GM23248 (cell line): Measurements from ENCODE around the gene ZMAT2. TPM values are rescaled to one million over a fixed set of nuclear protein-coding genes. Genes with fewer than 3 reads are reported as not detected.
A peak's percentile ranks its signal among the peaks of the same experiment; 100 is the strongest.

ENCODE experiments used
- DNase-seq: peaks from one replicate; pipeline ENCODE4 v3.0.0-alpha.2; 2015
- H2AFZ ChIP-seq: fragments of 200-600 bp; sonication (generic); 2 replicates; pipeline ENCODE4 v1.6.1; 2016; ENCODE audit warnings: antibody characterized with exemption
- H3F3A ChIP-seq: fragments of 200-600 bp; sonication (generic); 2 replicates; pipeline ENCODE4 v1.6.1; 2016; ENCODE audit warnings: mild to moderate bottlenecking, antibody characterized with exemption, mixed run types; ENCODE audit not compliant: insufficient read depth
- H3K27ac ChIP-seq: fragments of 200-600 bp; sonication (generic); 2 replicates; pipeline ENCODE4 v1.5.1; 2016; ENCODE audit warnings: mild to moderate bottlenecking
- H3K27me3 ChIP-seq: fragments of 200-600 bp; sonication (generic); replicated peaks from 2 replicates; pipeline ENCODE4 v1.6.1; 2016; ENCODE audit warnings: mild to moderate bottlenecking; ENCODE audit not compliant: insufficient read depth
- H3K36me3 ChIP-seq: fragments of 200-600 bp; sonication (generic); 2 replicates; pipeline ENCODE4 v1.6.1; 2016; ENCODE audit warnings: low read depth, mild to moderate bottlenecking
- H3K4me1 ChIP-seq: fragments of 200-600 bp; sonication (generic); 2 replicates; pipeline ENCODE4 v1.6.1; 2016; ENCODE audit warnings: mild to moderate bottlenecking; ENCODE audit not compliant: insufficient read depth
- H3K4me2 ChIP-seq: fragments of 200-600 bp; sonication (generic); one replicate; pipeline ENCODE4 v1.6.1; 2016; ENCODE audit warnings: mild to moderate bottlenecking; ENCODE audit not compliant: unreplicated experiment
- H3K4me3 ChIP-seq: fragments of 200-600 bp; sonication (generic); 2 replicates; pipeline ENCODE4 v1.5.1; 2016; ENCODE audit warnings: mild to moderate bottlenecking
- H3K79me2 ChIP-seq: fragments of 200-600 bp; sonication (generic); 2 replicates; pipeline ENCODE4 v1.6.1; 2016; ENCODE audit warnings: mild to moderate bottlenecking; ENCODE audit not compliant: insufficient read depth
- H3K9ac ChIP-seq: fragments of 200-600 bp; sonication (generic); 2 replicates; pipeline ENCODE4 v1.6.1; 2016; ENCODE audit warnings: mild to moderate bottlenecking
- H3K9me2 ChIP-seq: fragments of 200-600 bp; sonication (generic); 2 replicates; pipeline ENCODE4 v1.6.1; 2016; ENCODE audit warnings: mixed run types, mild to moderate bottlenecking, moderate library complexity; ENCODE audit not compliant: insufficient read depth
- H3K9me3 ChIP-seq: fragments of 200-600 bp; sonication (generic); one replicate; pipeline ENCODE4 v1.6.1; 2017; ENCODE audit warnings: low read depth
- H4K20me1 ChIP-seq: fragments of 200-600 bp; sonication (generic); 2 replicates; pipeline ENCODE4 v1.6.0; 2016; ENCODE audit not compliant: insufficient read depth
- EZH2 ChIP-seq: fragments of 200-600 bp; sonication (generic); IDR thresholded peaks from 2 replicates; pipeline ENCODE4 v1.6.1; 2018; ENCODE audit warnings: antibody characterized with exemption, mild to moderate bottlenecking; ENCODE audit not compliant: insufficient read depth, poor library complexity, severe bottlenecking
- EZH2phosphoT487 ChIP-seq: fragments of 200-600 bp; sonication (generic); IDR thresholded peaks from 2 replicates; pipeline ENCODE4 v1.6.1; 2018; ENCODE audit warnings: antibody characterized with exemption, moderate library complexity, mild to moderate bottlenecking, low read depth; ENCODE audit not compliant: insufficient read depth
- WGBS, 2 experiments: methylation state at CpG; one replicate each; pipeline ENCODE4 v1.1.6; 2015 to 2017; ENCODE audit warnings: low lambda C conversion rate in 2 of 2, low coverage in 1 of 2; ENCODE audit errors: missing lambda C conversion rate in 2 of 2; 5-methylcytosine and 5-hydroxymethylcytosine counted together
- in situ Hi-C: fragments of 300-500 bp; cut with MboI; formaldehyde crosslinking; loops from 2 replicates; pipeline ENCODE4 v1.15.0; 2020
- polyA plus RNA-seq: library from polyadenylated mRNA; unstranded; fragments of >200 nt; fragmentation: Nextera tagmentation; extraction: Ambion mirVana; gene quantifications from 2 replicates; pipeline ENCODE4 v1.2.1, GENCODE V29; 2016
- small RNA-seq: library from RNA; depleted of rRNA; stranded (forward); fragments of <200 nt; gene quantifications from one replicate; pipeline ENCODE3, GENCODE V24; 2014; ENCODE audit warnings: low read depth, low replicate concordance
- total RNA-seq: library from RNA; depleted of rRNA; stranded (reverse); fragments of >200 nt; shearing (Covaris generic); gene quantifications from 2 replicates; pipeline ENCODE4 v1.2.3, GENCODE V29; 2014; rRNA removed

Gene ZMAT2
- total and polyA plus RNA-seq, 2 experiments from 2014 or later: 36.3 to 43.1 TPM

GRCh38 chr5:140753561-140753960 is 53.3 kb downstream of the ZMAT2 start:
- no peak for DNase-seq
- Histone ChIP-seq H3K9ac (no peak overlapping the region), H3K9me2 (no peaks in the 10 kb centered on the region), H3K36me3 (no peaks in the 10 kb centered on the region), H4K20me1 (no peaks in the 10 kb centered on the region), H3K9me3 (peaks cover 2% of the 10 kb centered on the region), H2AFZ (no peak overlapping the region), H3K4me3 (no peak overlapping the region), H3K27me3 (no peaks in the 10 kb centered on the region), H3K4me1 (no peaks in the 10 kb centered on the region), H3K27ac (no peak overlapping the region), H3K79me2 (no peaks in the 10 kb centered on the region), H3F3A (no peaks in the 10 kb centered on the region), H3K4me2 (no peak overlapping the region)
- in situ Hi-C loops: no loop called here
- TF ChIP-seq EZH2phosphoT487 (no peak), EZH2 (no peak)
- 15 to 27% methylated on average over 5 of the region's 5 CpGs for WGBS, 2 experiments

Small RNA genes lying within 50 kb of the gene (small RNA-seq; reads per million reads assigned to genes)
- gene VTRNA1-1: 9.0 reads per million, percentile 84 among the genes with 10 or more reads in this experiment
- gene VTRNA1-2: 6.6 reads per million, percentile 82 among the genes with 10 or more reads in this experiment
- 0.56 reads per million for gene VTRNA1-3

Other genes with a start within 250 kb of the ZMAT2 start
- 0.54 and 2.3 TPM in 2 replicates for gene EIF4EBP3, start 152.8 kb upstream of the ZMAT2 start, total RNA-seq
- 14.1 and 14.5 TPM in 2 replicates for gene EIF4EBP3, start 152.8 kb upstream of the ZMAT2 start, polyA plus RNA-seq
- gene SRA1, start 143.0 kb upstream of the ZMAT2 start, total RNA-seq: 41.6 and 46.2 TPM in 2 replicates
- 90.6 and 91.2 TPM in 2 replicates for gene SRA1, start 143.0 kb upstream of the ZMAT2 start, polyA plus RNA-seq
- 13.8 and 14.8 TPM in 2 replicates for gene APBB3, start 135.8 kb upstream of the ZMAT2 start, total RNA-seq
- 13.1 and 13.2 TPM in 2 replicates for gene APBB3, start 135.8 kb upstream of the ZMAT2 start, polyA plus RNA-seq
- gene SLC35A4, start 135.6 kb upstream of the ZMAT2 start, total RNA-seq: 11.8 and 19.6 TPM in 2 replicates
- 45.2 and 49.5 TPM in 2 replicates for gene SLC35A4, start 135.6 kb upstream of the ZMAT2 start, polyA plus RNA-seq
- gene CD14, start 67.3 kb upstream of the ZMAT2 start, total RNA-seq: 1.9 and 6.1 TPM in 2 replicates
- 2.1 and 3.2 TPM in 2 replicates for gene CD14, start 67.3 kb upstream of the ZMAT2 start, polyA plus RNA-seq
- gene TMCO6, start 61.0 kb upstream of the ZMAT2 start, total RNA-seq: 14.4 and 48.2 TPM in 2 replicates
- 5.4 and 5.6 TPM in 2 replicates for gene TMCO6, start 61.0 kb upstream of the ZMAT2 start, polyA plus RNA-seq
- 21.9 and 25.4 TPM in 2 replicates for gene NDUFA2, start 52.8 kb upstream of the ZMAT2 start, total RNA-seq
- 117 and 120 TPM in 2 replicates for gene NDUFA2, start 52.8 kb upstream of the ZMAT2 start, polyA plus RNA-seq
- 72.0 and 72.2 TPM in 2 replicates for gene IK, start 52.6 kb upstream of the ZMAT2 start, total RNA-seq
- gene IK, start 52.6 kb upstream of the ZMAT2 start, polyA plus RNA-seq: 105 and 106 TPM in 2 replicates
- gene WDR55, start 35.5 kb upstream of the ZMAT2 start, total RNA-seq: 17.5 and 19.6 TPM in 2 replicates
- gene WDR55, start 35.5 kb upstream of the ZMAT2 start, polyA plus RNA-seq: 17.7 and 18.6 TPM in 2 replicates
- 0.22 and 0.38 TPM in 2 replicates for gene DND1, start 26.9 kb upstream of the ZMAT2 start, total RNA-seq
- 0.14 TPM in 1 of 2 replicates, not detected in the other for gene DND1, start 26.9 kb upstream of the ZMAT2 start, polyA plus RNA-seq
- gene HARS1, start 9.1 kb upstream of the ZMAT2 start, total RNA-seq: 75.7 and 85.0 TPM in 2 replicates
- gene HARS1, start 9.1 kb upstream of the ZMAT2 start, polyA plus RNA-seq: 92.5 and 97.6 TPM in 2 replicates
- 29.7 and 32.8 TPM in 2 replicates for gene HARS2, start 9.0 kb upstream of the ZMAT2 start, total RNA-seq
- 20.7 and 23.3 TPM in 2 replicates for gene HARS2, start 9.0 kb upstream of the ZMAT2 start, polyA plus RNA-seq
- not detected in 2 replicates for gene PCDHA1, start 85.7 kb downstream of the ZMAT2 start, total RNA-seq
- gene PCDHA1, start 85.7 kb downstream of the ZMAT2 start, polyA plus RNA-seq: not detected in 2 replicates
- not detected in 2 replicates for gene PCDHA2, start 94.4 kb downstream of the ZMAT2 start, total RNA-seq
- 0.06 TPM in 1 of 2 replicates, not detected in the other for gene PCDHA2, start 94.4 kb downstream of the ZMAT2 start, polyA plus RNA-seq
- not detected in 2 replicates for gene PCDHA3, start 100.6 kb downstream of the ZMAT2 start, total RNA-seq
- 0.05 and 0.09 TPM in 2 replicates for gene PCDHA3, start 100.6 kb downstream of the ZMAT2 start, polyA plus RNA-seq
- gene PCDHA4, start 106.6 kb downstream of the ZMAT2 start, total RNA-seq: not detected in 2 replicates
- gene PCDHA4, start 106.6 kb downstream of the ZMAT2 start, polyA plus RNA-seq: not detected in 2 replicates
- gene PCDHA5, start 121.2 kb downstream of the ZMAT2 start, total RNA-seq: not detected in 2 replicates
- gene PCDHA5, start 121.2 kb downstream of the ZMAT2 start, polyA plus RNA-seq: not detected in 2 replicates
- gene PCDHA6, start 127.5 kb downstream of the ZMAT2 start, total RNA-seq: 0.13 and 0.22 TPM in 2 replicates
- 0.10 TPM in 1 of 2 replicates, not detected in the other for gene PCDHA6, start 127.5 kb downstream of the ZMAT2 start, polyA plus RNA-seq
- not detected in 2 replicates for gene PCDHA7, start 133.8 kb downstream of the ZMAT2 start, total RNA-seq
- not detected in 2 replicates for gene PCDHA7, start 133.8 kb downstream of the ZMAT2 start, polyA plus RNA-seq
- not detected in 2 replicates for gene PCDHA8, start 140.7 kb downstream of the ZMAT2 start, total RNA-seq
- gene PCDHA8, start 140.7 kb downstream of the ZMAT2 start, polyA plus RNA-seq: not detected in 2 replicates
- not detected in 2 replicates for gene PCDHA9, start 147.9 kb downstream of the ZMAT2 start, total RNA-seq
- 0.04 TPM in 1 of 2 replicates, not detected in the other for gene PCDHA9, start 147.9 kb downstream of the ZMAT2 start, polyA plus RNA-seq
- 0.11 and 0.13 TPM in 2 replicates for gene PCDHA10, start 155.4 kb downstream of the ZMAT2 start, total RNA-seq
- gene PCDHA10, start 155.4 kb downstream of the ZMAT2 start, polyA plus RNA-seq: 0.13 and 0.26 TPM in 2 replicates
- not detected in 2 replicates for gene PCDHA11, start 168.5 kb downstream of the ZMAT2 start, total RNA-seq
- gene PCDHA11, start 168.5 kb downstream of the ZMAT2 start, polyA plus RNA-seq: not detected in 2 replicates
- gene PCDHA12, start 174.9 kb downstream of the ZMAT2 start, total RNA-seq: not detected in 2 replicates
- gene PCDHA12, start 174.9 kb downstream of the ZMAT2 start, polyA plus RNA-seq: not detected in 2 replicates
- gene PCDHA13, start 181.7 kb downstream of the ZMAT2 start, total RNA-seq: not detected in 2 replicates
- gene PCDHA13, start 181.7 kb downstream of the ZMAT2 start, polyA plus RNA-seq: not detected in 2 replicates
- 0.38 TPM in 1 of 2 replicates, not detected in the other for gene PCDHAC1, start 225.9 kb downstream of the ZMAT2 start, total RNA-seq
- gene PCDHAC1, start 225.9 kb downstream of the ZMAT2 start, polyA plus RNA-seq: not detected in 2 replicates